ENCODE results near the gene SPG21. TPM values are rescaled to one million over a fixed set of nuclear protein-coding genes. Genes with fewer than 3 reads are reported as not detected.

The SPG21 gene
- total and polyA plus RNA-seq, 2 of the 4 experiments (the other 2 are of a cell fraction) = 59.9 to 60.8 TPM

GRCh38 chr15:65027593-65027992 lies 37.9 kb upstream of the SPG21 start:
- dilution Hi-C loops (cut with HindIII; ENCODE audit: low sequenced_read_pairs, unreplicated experiment) (no loop called here), intact Hi-C loops (cut with micrococcal nuclease) (loop anchor here (5.0 kb wide), 1 partner anchor 185 kb away; the partner anchor contains the start of gene PLEKHO2), in situ Hi-C loops (cut with MboI; ENCODE audit: low sequenced_read_pairs) (no loop called here)
- H3K79me1 ChIP-seq (ENCODE audit: low read depth in 1 of 2, low read length in 2 of 2) = peaks cover 12 to 19% of the 10 kb centered on the region in 2 experiments
- ChIA-PET POLR2A (ENCODE audit: unreplicated experiment) (no interaction called here), CTCF (interaction anchor here (0.8 kb wide), 1 partner anchor 56 kb away, joined by 9 read pairs; no protein-coding TSS in a partner anchor)
- H2AFZ ChIP-seq (replicated peaks; ENCODE audit: low read length, poor library complexity) = no peak overlapping the region
- no peak overlapping the region for H2BK20ac ChIP-seq (ENCODE audit: low read depth, low read length)
- no peak overlapping the region for H2BK120ac ChIP-seq (ENCODE audit: low read depth, low read length)
- H2AK5ac ChIP-seq (ENCODE audit: low read depth, low read length) = no peak overlapping the region
- no peak for TF ChIP-seq MXI1 (IDR thresholded peaks at IDR 0.05; ENCODE audit: borderline replicate concordance, low read depth, low read length)
- no peak for TF ChIP-seq POLR2A (IDR thresholded peaks at IDR 0.05; ENCODE audit: low read depth, low read length)
- no peak for TF ChIP-seq CEBPB (IDR thresholded peaks at IDR 0.05; ENCODE audit: low read depth, low read length)
- no peak for TF ChIP-seq NFE2L2 (IDR thresholded peaks at IDR 0.05; ENCODE audit: low read depth, low read length)
- no peak for TF ChIP-seq SMC3 (IDR thresholded peaks at IDR 0.05; ENCODE audit: low read depth, low read length)
- TF ChIP-seq CHD1 (IDR thresholded peaks at IDR 0.05; ENCODE audit: low read depth, low read length) = no peak
- TF ChIP-seq CTCF (conservative IDR thresholded peaks at IDR 0.05; ENCODE audit: low read depth, low read length) = no peak
- no peak for TF ChIP-seq FOS (IDR thresholded peaks at IDR 0.05; ENCODE audit: low read depth, low read length)
- no peak for TF ChIP-seq RAD21 (IDR thresholded peaks at IDR 0.05; ENCODE audit: low read length)
- TF ChIP-seq USF2 (IDR thresholded peaks at IDR 0.05; ENCODE audit: low read depth, low read length) = no peak
- TF ChIP-seq MAZ (IDR thresholded peaks at IDR 0.05; ENCODE audit: borderline replicate concordance, low read depth, low read length) = no peak
- no peak for TF ChIP-seq RFX5 (IDR thresholded peaks at IDR 0.05; ENCODE audit: low read depth, low read length)
- TF ChIP-seq, protein P1, sequence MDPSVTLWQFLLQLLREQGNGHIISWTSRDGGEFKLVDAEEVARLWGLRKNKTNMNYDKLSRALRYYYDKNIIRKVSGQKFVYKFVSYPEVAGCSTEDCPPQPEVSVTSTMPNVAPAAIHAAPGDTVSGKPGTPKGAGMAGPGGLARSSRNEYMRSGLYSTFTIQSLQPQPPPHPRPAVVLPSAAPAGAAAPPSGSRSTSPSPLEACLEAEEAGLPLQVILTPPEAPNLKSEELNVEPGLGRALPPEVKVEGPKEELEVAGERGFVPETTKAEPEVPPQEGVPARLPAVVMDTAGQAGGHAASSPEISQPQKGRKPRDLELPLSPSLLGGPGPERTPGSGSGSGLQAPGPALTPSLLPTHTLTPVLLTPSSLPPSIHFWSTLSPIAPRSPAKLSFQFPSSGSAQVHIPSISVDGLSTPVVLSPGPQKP (IDR thresholded peaks at IDR 0.05; ENCODE audit: borderline replicate concordance, low read depth, low read length) = no peak
- no peak for TF ChIP-seq MAFK (IDR thresholded peaks at IDR 0.05; ENCODE audit: low read depth, low read length)
- H3K27ac ChIP-seq (ENCODE audit: insufficient read depth, low read length) = no peak overlapping the region
- 0 out of 2 replicates have a peak overlapping the region, but pooled peaks have one; percentile 24 for H3K23ac ChIP-seq (ENCODE audit: low read depth, low read length)
- H2BK5ac ChIP-seq (ENCODE audit: low read depth, low read length, poor library complexity, severe bottlenecking) = no peak overlapping the region
- no peaks in the 10 kb centered on the region for H3K27me3 ChIP-seq (ENCODE audit: control insufficient read depth, insufficient read depth, low read length)
- H3K4me1 ChIP-seq (ENCODE audit: control insufficient read depth, insufficient read depth, low read length) = peaks cover 2% of the 10 kb centered on the region; the same call in 1 of the 2 replicates
- peaks cover 8% of the 10 kb centered on the region; the same call in 1 of the 2 replicates for H3K9me1 ChIP-seq (ENCODE audit: insufficient read depth, low read length)
- H4K91ac ChIP-seq (ENCODE audit: insufficient read depth, low read depth, low read length) = no peak overlapping the region
- H2BK15ac ChIP-seq (ENCODE audit: low read depth, low read length) = no peak overlapping the region
- no peak overlapping the region for H3K9ac ChIP-seq (ENCODE audit: low read depth, low read length)
- no peak overlapping the region for H3K18ac ChIP-seq (ENCODE audit: low read depth, low read length)
- H4K20me1 ChIP-seq (ENCODE audit: insufficient read depth, low read length) = 0 out of 2 replicates have a peak, but pooled peaks cover 8% of the 10 kb centered on the region
- H3K4me2 ChIP-seq (ENCODE audit: low read depth, low read length) = no peak overlapping the region
- H3K9me3 ChIP-seq (ENCODE audit: control insufficient read depth, insufficient read depth, low read length) = no peaks in the 10 kb centered on the region
- H2AK9ac ChIP-seq (replicated peaks; ENCODE audit: low read depth, low read length, poor library complexity) = no peak overlapping the region
- H3K14ac ChIP-seq (replicated peaks; ENCODE audit: low read depth, low read length) = 0 out of 2 replicates have a peak overlapping the region, but pooled peaks have one; percentile 8
- BruUV-seq (replicated peaks) = no TSS peak
- H3K56ac ChIP-seq (ENCODE audit: extremely low read depth, insufficient read depth, low read length) = no peak overlapping the region
- H3K4me3 ChIP-seq (ENCODE audit: insufficient read depth, low read depth, low read length) = no peak overlapping the region
- ATAC-seq (ENCODE audit: low read depth) (no peak), DNase-seq (no peak)
- H3K4ac ChIP-seq (ENCODE audit: low read depth, low read length) = no peak overlapping the region
- no CpG with 5 or more reads among the region's 1 CpG for WGBS, 2 experiments (ENCODE audit: extremely low coverage in 2 of 2, insufficient read length in 1 of 2)
- peaks cover 11% of the 10 kb centered on the region for H3K36me3 ChIP-seq (ENCODE audit: control insufficient read depth, insufficient read depth, low read length)
- H4K5ac ChIP-seq (ENCODE audit: low read depth, low read length) = no peak overlapping the region
- no peak overlapping the region for H4K8ac ChIP-seq (ENCODE audit: low read depth in 2 of 2, low read length in 2 of 2)
